Measurements from ENCODE around the gene ERN1.
"Not testable (repeated sequence)": the region's sequence is repeated elsewhere in the genome, so short reads cannot be mapped to it uniquely, and the experiment has no call there.

ERN1 gene

GRCh38 chr17:64134216-64134970 is 4.4 kb upstream of the ERN1 start:
- no peak for DNase-seq (ENCODE audit: low read depth)

DNA sequence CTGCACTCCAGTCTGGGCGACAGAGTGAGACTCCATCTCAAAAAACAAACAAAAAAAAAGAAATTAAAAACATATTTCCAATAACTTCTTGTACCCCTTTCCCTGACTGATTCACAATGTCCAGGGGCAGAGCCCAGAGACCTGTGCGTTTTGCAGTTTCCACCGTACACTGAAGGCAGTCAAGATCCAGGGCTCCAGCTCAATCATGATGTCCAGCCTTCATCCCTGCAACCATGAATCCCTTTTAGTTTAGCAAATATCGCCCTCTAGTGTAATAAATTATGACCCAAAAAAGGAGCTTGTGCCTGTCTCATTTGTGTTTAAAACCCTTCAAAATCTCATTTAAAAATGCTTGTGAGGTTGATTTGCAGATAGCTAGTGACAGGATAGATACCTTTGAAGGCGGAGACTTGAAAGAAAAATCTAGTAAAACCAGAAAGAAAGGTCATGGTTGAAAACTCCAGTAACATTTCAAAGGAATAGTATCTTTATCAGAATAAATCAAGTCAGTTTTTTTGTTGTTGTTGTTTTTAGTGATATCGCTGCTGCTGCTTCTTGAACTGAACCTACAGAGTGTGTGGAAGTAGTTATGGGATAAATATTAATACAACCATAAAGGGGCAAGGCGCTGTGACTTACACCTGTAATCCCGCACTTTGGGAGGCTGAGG is 3.7 kb upstream of the ERN1 start:
- peak; percentile 57 for DNase-seq (ENCODE audit: low read depth)

- no peak for DNase-seq (ENCODE audit: low read depth)
Measured at GRCh38 chr17:64131606-64132270, 1.8 kb upstream of the ERN1 start.

GRCh38 chr17:64130559-64131001 is 636 bp upstream of the ERN1 start:
- no peak for DNase-seq (ENCODE audit: low read depth)

DNA sequence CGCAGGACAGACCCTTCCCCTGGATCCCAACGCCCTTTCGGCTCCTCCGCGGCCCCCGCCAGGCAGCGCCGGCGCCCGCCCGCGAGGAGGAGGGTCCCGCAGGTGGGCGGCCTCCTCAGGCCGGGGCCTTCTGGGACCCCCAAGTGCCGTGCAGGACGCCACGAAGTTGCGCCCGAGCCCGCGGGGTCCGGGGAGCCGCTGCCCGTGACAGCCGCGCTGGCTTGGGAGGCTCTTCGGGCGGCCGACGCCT is 504 bp downstream of the ERN1 start:
- no peak for DNase-seq (ENCODE audit: low read depth)

- DNase-seq (ENCODE audit: low read depth): no peak
Measured at GRCh38 chr17:64128787-64129514, 993 bp downstream of the ERN1 start.

- no peak for DNase-seq (ENCODE audit: low read depth)
Measured at GRCh38 chr17:64126918-64127317, 3.0 kb downstream of the ERN1 start.

DNA sequence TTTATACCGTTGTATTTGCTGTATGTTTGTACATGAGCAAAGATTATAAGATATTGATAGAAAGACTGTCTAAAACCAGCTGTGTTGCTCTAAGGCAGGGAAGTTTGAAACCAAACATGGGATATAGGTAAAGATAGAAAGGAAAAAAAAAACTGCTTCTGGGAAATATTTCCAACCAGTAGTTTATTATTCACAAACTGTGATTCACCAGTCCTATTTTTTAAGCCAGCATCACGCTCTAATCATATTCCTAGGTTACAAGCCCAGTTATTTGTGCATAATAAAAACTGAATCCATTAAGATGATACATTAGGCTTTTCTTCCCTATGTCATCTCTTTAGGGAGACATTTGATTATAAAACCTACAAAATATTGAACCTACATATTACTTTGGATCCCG is 4.0 kb downstream of the ERN1 start:
- DNase-seq (ENCODE audit: low read depth): no peak

- DNase-seq (ENCODE audit: low read depth): no peak
Measured at GRCh38 chr17:64124609-64125008, 5.3 kb downstream of the ERN1 start.

DNA sequence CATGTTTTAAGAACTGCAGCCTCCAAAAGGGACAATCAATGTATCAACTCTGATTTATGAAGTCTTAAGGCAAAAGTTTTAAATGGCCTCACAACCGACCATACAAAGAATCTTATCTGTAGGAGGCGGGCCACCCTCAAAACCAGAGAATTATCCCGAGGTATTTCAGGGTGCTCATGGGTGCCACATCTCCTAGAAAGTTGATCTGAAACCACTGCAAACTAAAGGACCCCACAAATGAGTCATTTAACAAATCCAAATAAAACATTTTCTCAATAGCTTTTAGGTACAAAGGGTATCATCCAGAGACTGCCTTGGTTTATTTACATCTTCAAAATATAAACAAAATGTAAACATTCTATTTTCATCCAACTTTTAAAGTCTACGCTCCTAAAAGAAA is 6.8 kb downstream of the ERN1 start:
- no peak for DNase-seq (ENCODE audit: low read depth)

- DNase-seq (ENCODE audit: low read depth): not testable (repeated sequence)
Measured at GRCh38 chr17:64120972-64121786, 8.8 kb downstream of the ERN1 start.

DNA sequence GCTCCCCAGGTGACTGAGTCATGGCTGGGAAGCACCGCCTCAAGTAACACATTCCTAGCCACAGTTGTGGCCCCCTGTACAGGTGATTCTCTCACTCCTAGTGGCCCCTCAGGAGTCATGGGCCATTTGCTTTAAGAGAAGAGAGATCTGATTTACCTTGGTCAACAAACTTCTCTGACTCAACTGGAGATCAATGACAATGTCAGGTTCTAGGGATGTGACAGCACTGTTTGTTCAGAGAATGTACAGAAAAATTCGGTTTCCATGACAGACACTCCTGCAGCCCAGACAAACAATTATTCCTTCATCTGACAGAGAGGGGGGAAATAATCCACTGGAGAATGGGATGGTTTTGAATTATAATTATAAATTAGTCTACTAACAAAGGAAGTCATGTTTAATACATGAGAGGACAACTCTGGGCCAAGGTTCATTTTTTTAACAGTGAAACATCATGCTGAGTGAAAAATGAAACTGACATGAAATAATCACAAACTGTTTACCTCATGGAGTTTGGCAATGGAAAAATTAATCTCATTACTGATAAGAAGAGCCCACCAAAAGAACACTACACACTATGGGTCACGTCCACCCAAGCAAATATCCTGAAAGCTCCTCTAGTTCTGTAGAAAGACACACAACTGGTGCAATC is 9.7 kb downstream of the ERN1 start:
- DNase-seq (ENCODE audit: low read depth): no peak

- no peak for DNase-seq (ENCODE audit: low read depth)
Measured at GRCh38 chr17:64117981-64118979, 11.7 kb downstream of the ERN1 start.

- DNase-seq (ENCODE audit: low read depth): peak; percentile 55
Measured at GRCh38 chr17:64115822-64116534, 14.0 kb downstream of the ERN1 start.

DNA sequence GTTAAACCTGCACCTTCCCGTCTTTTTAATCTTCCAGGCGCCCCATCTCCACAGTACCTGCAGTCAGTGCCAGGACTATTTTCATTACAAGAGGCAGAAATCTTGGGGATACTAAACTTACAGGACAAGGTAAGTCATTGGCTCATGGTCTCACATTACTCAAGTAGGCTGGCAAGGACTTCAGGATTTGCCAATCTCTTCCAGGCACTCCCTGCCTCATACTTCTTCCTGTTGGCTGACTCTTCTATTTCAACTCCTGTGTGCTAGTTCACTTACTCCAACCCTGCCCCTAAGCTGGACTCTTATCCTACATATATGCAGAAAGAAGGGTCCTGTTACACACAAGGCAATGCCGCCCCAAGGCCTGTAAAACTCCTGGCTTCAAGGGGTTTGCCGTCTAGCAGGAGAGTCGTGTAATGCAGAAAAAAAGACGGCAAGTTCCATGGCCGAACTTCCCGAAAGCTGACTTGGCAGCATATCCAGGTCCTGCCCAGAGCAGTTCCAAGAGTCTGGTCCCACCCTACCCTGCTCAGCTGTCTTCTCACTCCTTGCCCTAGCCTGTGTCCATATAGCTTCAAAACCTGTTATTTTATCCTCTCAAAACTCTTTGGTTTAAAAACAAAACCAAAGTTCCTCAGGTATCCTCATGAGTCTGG is 14.8 kb downstream of the ERN1 start:
- DNase-seq (ENCODE audit: low read depth): no peak

DNA sequence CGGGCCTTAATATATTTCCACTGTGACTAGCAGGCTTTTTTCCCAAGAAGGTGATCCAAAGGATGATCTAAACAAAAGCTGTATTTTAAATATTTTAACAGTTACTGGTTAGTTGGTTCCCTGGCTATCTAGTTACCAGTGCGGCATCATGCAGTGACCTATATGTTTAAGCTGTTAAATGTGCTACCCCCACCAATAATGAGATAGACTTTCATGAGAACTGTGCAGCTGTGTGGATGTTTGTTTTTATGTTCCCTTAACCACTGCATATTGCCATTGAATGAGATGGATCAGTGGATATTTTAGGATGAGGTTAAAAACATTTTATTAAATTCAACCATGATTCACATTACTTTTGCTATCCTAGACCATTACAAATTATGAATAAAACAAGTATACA is 16.9 kb downstream of the ERN1 start:
- no peak for DNase-seq (ENCODE audit: low read depth)

- no peak for DNase-seq (ENCODE audit: low read depth)
Measured at GRCh38 chr17:64111831-64112230, 18.1 kb downstream of the ERN1 start.

DNA sequence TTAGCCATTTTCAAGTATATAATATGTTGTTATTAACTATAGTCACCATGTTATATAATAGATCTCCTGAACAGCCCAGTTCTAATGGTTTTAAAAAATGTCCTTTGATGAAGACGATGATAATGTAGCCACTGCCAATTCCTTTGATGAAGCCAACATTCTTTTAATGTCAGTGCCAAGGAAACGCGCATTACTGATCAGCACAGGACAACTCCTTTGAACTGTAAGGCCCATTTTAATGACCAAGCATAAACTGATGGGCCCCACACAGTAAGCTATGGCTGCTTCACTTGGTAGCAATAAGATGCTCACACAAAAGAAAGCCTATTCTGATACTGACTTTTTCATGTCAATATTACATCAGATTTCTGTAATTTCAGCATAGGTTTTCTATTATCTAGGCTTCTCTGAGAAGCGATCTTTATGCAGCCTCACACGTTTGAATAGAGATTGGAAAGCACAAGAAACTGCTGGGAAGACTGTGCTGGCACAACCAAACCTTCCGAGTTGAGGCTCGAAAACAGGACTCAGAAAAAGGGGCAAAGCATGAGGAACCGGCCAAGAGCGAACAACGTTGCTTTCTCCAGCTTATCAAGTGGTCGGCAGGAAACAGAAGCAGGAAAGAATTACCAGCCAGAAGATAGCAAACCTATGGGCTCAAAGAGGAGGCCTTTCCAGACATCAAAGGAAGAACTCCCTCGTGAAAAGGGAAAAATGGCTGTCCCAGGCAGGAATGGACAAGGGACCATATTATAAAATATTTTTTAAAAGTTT is 19.4 kb downstream of the ERN1 start:
- no peak for DNase-seq (ENCODE audit: low read depth)
